Measurements from ENCODE around the gene NR4A1. TPM values are rescaled to one million over a fixed set of nuclear protein-coding genes. Genes with fewer than 3 reads are reported as not detected.

The NR4A1 gene
- polyA plus RNA-seq, 1 experiment, result 18.6 TPM

DNA sequence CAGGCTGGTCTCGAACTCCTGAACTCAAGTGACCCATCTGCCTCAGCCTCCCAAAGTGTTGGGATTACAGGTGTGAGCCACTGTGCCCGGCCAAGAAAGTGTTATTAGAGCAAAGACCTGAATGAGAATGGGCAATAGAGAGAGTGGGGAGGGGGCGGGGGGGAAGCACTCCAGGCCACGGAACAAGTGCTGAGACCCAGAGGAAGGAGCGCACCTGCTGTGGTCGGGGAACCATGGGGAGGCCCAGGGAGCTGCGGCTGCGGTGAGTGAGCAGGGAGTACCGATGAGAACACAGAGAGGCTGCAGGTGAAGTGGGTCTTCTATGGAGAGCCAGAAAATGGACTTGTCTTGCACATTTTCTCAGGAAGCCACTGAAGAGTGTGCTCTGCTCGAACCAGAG, 39.0 kb downstream of the NR4A1 start:
- POLR2A ChIA-PET, result no interaction called here
- Histone ChIP-seq H3K4me3 (ENCODE audit: low read depth, low read length) (no peak overlapping the region), H3K36me3 (ENCODE audit: control insufficient read depth, insufficient read depth, low read length) (no peaks in the 10 kb centered on the region), H3K27me3 (ENCODE audit: control insufficient read depth, insufficient read depth, low read length) (peaks cover 9% of the 10 kb centered on the region; the same call in 1 of the 2 replicates)
- TF ChIP-seq, protein P1, sequence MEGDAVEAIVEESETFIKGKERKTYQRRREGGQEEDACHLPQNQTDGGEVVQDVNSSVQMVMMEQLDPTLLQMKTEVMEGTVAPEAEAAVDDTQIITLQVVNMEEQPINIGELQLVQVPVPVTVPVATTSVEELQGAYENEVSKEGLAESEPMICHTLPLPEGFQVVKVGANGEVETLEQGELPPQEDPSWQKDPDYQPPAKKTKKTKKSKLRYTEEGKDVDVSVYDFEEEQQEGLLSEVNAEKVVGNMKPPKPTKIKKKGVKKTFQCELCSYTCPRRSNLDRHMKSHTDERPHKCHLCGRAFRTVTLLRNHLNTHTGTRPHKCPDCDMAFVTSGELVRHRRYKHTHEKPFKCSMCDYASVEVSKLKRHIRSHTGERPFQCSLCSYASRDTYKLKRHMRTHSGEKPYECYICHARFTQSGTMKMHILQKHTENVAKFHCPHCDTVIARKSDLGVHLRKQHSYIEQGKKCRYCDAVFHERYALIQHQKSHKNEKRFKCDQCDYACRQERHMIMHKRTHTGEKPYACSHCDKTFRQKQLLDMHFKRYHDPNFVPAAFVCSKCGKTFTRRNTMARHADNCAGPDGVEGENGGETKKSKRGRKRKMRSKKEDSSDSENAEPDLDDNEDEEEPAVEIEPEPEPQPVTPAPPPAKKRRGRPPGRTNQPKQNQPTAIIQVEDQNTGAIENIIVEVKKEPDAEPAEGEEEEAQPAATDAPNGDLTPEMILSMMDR (IDR thresholded peaks at IDR 0.05; ENCODE audit: insufficient read depth, low read depth, low read length), result no peak
- no peak for DNase-seq (ENCODE audit: low read depth)
- CTCF ChIA-PET, result interaction anchor here (1.8 to 25.8 kb wide), 4 partner anchors 8 to 61 kb away, joined by 5 to 974 read pairs (median 12); no protein-coding TSS in a partner anchor

DNA sequence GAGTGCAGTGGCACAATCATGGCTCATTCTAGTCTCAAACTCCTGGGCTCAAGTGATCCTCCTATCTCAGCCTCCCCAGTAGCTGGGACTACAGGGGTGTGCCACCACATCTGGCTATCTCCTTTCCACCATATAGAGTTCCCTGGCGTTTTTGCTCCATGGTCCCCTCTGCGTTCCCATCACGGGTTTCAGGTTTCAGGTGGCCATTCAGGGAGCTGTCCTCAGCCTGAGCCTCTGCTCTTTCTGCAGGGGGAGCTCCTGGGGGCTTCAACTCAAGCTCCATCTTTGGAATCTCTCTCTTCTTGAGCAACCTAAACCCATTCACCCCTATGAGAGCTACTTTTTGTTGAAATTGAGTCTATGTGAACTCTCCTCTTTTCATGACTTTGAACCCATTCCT, 39.8 kb downstream of the NR4A1 start:
- no peaks in the 10 kb centered on the region for H3K36me3 ChIP-seq (ENCODE audit: control insufficient read depth, insufficient read depth, low read length)
- H3K4me3 ChIP-seq (ENCODE audit: low read depth, low read length), result no peak overlapping the region
- CTCF ChIA-PET, result interaction anchor here (1.8 to 25.8 kb wide), 4 partner anchors 9 to 62 kb away, joined by 5 to 974 read pairs (median 12); no protein-coding TSS in a partner anchor
- TF ChIP-seq, protein P1 (IDR thresholded peaks at IDR 0.05; ENCODE audit: insufficient read depth, low read depth, low read length), result no peak
- DNase-seq (ENCODE audit: low read depth), result no peak
- peaks cover 9% of the 10 kb centered on the region; the same call in 1 of the 2 replicates for H3K27me3 ChIP-seq (ENCODE audit: control insufficient read depth, insufficient read depth, low read length)
- POLR2A ChIA-PET, result no interaction called here

DNA sequence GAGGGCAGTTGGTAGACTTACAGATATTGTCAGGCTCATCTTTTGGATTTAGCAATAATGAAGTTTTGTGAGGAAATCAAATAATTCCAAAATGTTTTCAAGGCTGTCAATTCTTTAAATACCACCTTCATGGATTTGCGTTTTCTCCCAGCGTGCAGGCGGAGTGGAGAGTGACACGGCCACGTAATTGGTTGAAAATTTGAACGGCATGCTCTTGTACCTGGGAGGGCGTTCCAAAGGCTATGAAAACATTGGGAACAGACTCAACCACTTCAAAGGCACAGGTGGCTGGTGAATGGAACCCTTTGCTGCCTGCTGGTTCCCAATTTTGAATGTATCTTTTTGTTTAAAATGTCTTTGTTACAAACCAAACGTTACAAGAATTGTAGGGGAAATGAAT, 40.6 kb downstream of the NR4A1 start:
- ChIA-PET POLR2A (no interaction called here), CTCF (interaction anchor here (1.8 to 25.8 kb wide), 4 partner anchors 10 to 62 kb away, joined by 5 to 974 read pairs (median 12); no protein-coding TSS in a partner anchor)
- no peak for DNase-seq (ENCODE audit: low read depth)

DNA sequence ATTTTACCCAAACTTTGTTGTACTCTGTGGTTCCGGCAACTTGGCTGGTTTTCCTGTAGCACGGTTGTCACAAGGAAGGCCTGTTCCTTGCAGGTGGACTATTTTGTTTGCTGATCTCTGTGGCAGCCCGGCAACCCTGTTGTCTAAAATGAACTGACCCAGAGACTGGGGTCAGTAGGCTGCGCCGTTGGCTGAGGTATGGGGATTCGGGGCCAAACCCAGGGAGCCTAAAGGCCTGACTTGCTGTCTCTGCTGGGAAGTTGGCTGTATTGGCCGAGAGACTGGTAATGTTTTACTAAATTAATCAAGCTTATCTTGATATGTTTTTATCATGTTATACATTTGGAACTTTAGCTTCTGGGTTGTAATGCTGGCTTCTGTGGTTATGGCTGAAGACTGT, 42.1 kb downstream of the NR4A1 start:
- POLR2A ChIA-PET, result no interaction called here
- DNase-seq (ENCODE audit: low read depth), result no peak
- TF ChIP-seq, protein P1 (IDR thresholded peaks at IDR 0.05; ENCODE audit: insufficient read depth, low read depth, low read length), result no peak
- H3K27me3 ChIP-seq (ENCODE audit: control insufficient read depth, insufficient read depth, low read length), result peaks cover 9% of the 10 kb centered on the region; the same call in 1 of the 2 replicates
- H3K36me3 ChIP-seq (ENCODE audit: control insufficient read depth, insufficient read depth, low read length), result no peaks in the 10 kb centered on the region
- CTCF ChIA-PET, result interaction anchor here (1.0 to 25.8 kb wide), 3 partner anchors 11 to 786 kb away, joined by 3 to 974 read pairs (median 16); no protein-coding TSS in a partner anchor
- no peak overlapping the region for H3K4me3 ChIP-seq (ENCODE audit: low read depth, low read length)

More for the DNA sequence above, 40.6 kb downstream of the NR4A1 start:
- Histone ChIP-seq H3K36me3 (ENCODE audit: control insufficient read depth, insufficient read depth, low read length) (no peaks in the 10 kb centered on the region), H3K4me3 (ENCODE audit: low read depth, low read length) (no peak overlapping the region), H3K27me3 (ENCODE audit: control insufficient read depth, insufficient read depth, low read length) (peaks cover 9% of the 10 kb centered on the region; the same call in 1 of the 2 replicates)
- TF ChIP-seq, protein P1 (IDR thresholded peaks at IDR 0.05; ENCODE audit: insufficient read depth, low read depth, low read length), result no peak

DNA sequence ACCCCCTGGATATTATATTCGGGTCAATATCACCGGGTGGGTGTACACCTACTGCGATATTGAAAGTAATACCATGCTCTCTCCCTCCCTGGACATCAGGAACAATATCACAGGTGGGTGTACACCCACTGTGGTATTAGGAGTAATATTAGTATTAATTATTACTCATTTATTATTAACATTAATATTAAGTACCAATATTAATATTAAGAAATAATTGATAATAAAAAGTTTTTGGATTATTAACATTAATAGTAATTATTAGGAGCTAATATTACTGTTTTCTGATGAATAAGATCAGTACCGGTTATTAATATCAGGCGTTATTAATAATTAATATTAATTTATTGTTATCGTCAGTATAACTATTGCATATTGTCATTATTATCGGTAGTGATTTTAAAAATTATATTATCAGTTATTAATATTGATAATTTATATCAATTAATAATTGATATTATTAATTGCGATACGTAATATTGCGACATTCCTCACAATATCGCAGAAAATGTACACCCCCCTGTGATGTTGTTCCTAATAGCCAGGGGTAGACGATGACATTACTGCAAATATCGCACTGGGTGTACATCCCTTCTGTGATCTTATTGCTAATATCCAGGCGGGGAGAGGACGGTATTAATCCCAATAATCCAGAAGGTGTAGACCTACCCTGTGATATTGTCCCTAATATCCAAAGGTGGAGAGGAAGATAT, 45.2 kb downstream of the NR4A1 start:
- CTCF ChIA-PET, result no interaction called here
- Histone ChIP-seq H3K4me3 (ENCODE audit: low read depth, low read length) (no peak overlapping the region), H3K36me3 (ENCODE audit: control insufficient read depth, insufficient read depth, low read length) (no peaks in the 10 kb centered on the region), H3K27me3 (ENCODE audit: control insufficient read depth, insufficient read depth, low read length) (peaks cover 3% of the 10 kb centered on the region; the same call in 1 of the 2 replicates)
- TF ChIP-seq, protein P1 (IDR thresholded peaks at IDR 0.05; ENCODE audit: insufficient read depth, low read depth, low read length), result no peak
- POLR2A ChIA-PET, result no interaction called here
- DNase-seq (ENCODE audit: low read depth), result no peak
